GM12878 (cell line): ENCODE data around the gene PGAM1. TPM values are rescaled to one million over a fixed set of nuclear protein-coding genes. Genes with fewer than 3 reads are reported as not detected.

Experiments used
- ATAC-seq: fragments of 200-7000 bp; cut with Tn5 transposase; 3 replicates; pipeline ENCODE4 v1.9.1; 2020; ENCODE audit warnings: mild to moderate bottlenecking, moderate library complexity
- BruUV-seq: library from RNA; stranded (reverse); fragments of 400-500 nt; replicated peaks from 2 replicates; lab custom pipeline; 2021; lab: Mats Ljungman, UMichigan
- CTCF ChIA-PET: fragments of 300-600 bp; sonication (Branson Sonifier 250); formaldehyde crosslinking; extraction: SDS; loops from one replicate; lab custom pipeline; 2021; ENCODE audit warnings: inconsistent platforms; lab: Yijun Ruan, JAX
- POLR2A ChIA-PET: fragments of 350-600 bp; formaldehyde crosslinking; extraction: SDS; loops from one replicate; lab custom pipeline; 2021; ENCODE audit warnings: inconsistent platforms; lab: Charles Lee
- RAD21 ChIA-PET: fragments of 300-600 bp; sonication (Branson Sonifier 250); formaldehyde crosslinking; loops from one replicate; lab custom pipeline; 2023; ENCODE audit warnings: antibody characterized with exemption; ENCODE audit not compliant: unreplicated experiment; lab: Charles Lee
- SMC1A ChIA-PET: fragments of 300-600 bp; sonication (Branson Sonifier 250); formaldehyde crosslinking; loops from one replicate; lab custom pipeline; 2023; ENCODE audit not compliant: unreplicated experiment, uncharacterized antibody; lab: Charles Lee
- DNase-seq: peaks from one replicate; pipeline ENCODE4 v3.0.0-alpha.2; 2011; ENCODE audit warnings: low read depth, low spot score
- FAIRE-seq: peaks from 3 replicates; lab custom pipeline; 2011; peaks lifted over from hg19 to GRCh38; lab: Jason Lieb, UNC
- H2AFZ ChIP-seq: 2 replicates; pipeline ENCODE4 v1.6.0; 2011; ENCODE audit warnings: low read depth, low read length, control low read depth; ENCODE audit not compliant: control insufficient read depth
- H3K27ac ChIP-seq: 2 replicates; pipeline ENCODE4 v1.5.1; 2011; ENCODE audit warnings: control low read depth; ENCODE audit not compliant: control insufficient read depth, insufficient read depth
- H3K27me3 ChIP-seq, 2 experiments: replicated peaks in 1 of 2; 2 replicates each; pipeline versions ENCODE4 v1.6.0 to v1.6.1; 2011; ENCODE audit warnings: low read length in 1 of 2; ENCODE audit not compliant: control insufficient read depth in 2 of 2, insufficient read depth in 2 of 2
- H3K36me3 ChIP-seq, 2 experiments: 2 replicates each; pipeline ENCODE4 v1.5.1; 2011; ENCODE audit warnings: low read length in 1 of 2; ENCODE audit not compliant: control insufficient read depth in 2 of 2, insufficient read depth in 2 of 2
- H3K4me1 ChIP-seq: 2 replicates; pipeline ENCODE4 v1.6.1; 2011; ENCODE audit warnings: mild to moderate bottlenecking, low read length, moderate library complexity, mixed read lengths; ENCODE audit not compliant: control insufficient read depth, insufficient read depth
- H3K4me2 ChIP-seq: 2 replicates; pipeline ENCODE4 v1.6.0; 2011; ENCODE audit warnings: control low read depth; ENCODE audit not compliant: control insufficient read depth, insufficient read depth
- H3K4me3 ChIP-seq: fragments of 200-600 bp; sonication (generic); 2 replicates; pipeline ENCODE4 v1.5.1; 2016
- H3K79me2 ChIP-seq: 2 replicates; pipeline ENCODE4 v1.6.0; 2011; ENCODE audit warnings: low read length; ENCODE audit not compliant: control insufficient read depth, insufficient read depth
- H3K9ac ChIP-seq: 2 replicates; pipeline ENCODE4 v1.8.0; 2011; ENCODE audit warnings: low read length, control low read depth, mixed read lengths; ENCODE audit not compliant: control insufficient read depth, insufficient read depth
- H3K9me3 ChIP-seq: replicated peaks from 3 replicates; pipeline ENCODE4 v1.5.1; 2011; ENCODE audit warnings: mild to moderate bottlenecking, low read length; ENCODE audit not compliant: control insufficient read depth, insufficient read depth
- H4K20me1 ChIP-seq: 2 replicates; pipeline ENCODE4 v1.6.0; 2011; ENCODE audit not compliant: control insufficient read depth, insufficient read depth
- ATF7 ChIP-seq: fragments of 450-650 bp; IDR thresholded peaks from 2 replicates; pipeline ENCODE4 v1.6.1; 2016; ENCODE audit warnings: low read depth, mild to moderate bottlenecking
- CREB1 ChIP-seq: IDR thresholded peaks from 2 replicates; pipeline ENCODE4 v1.6.1; 2012; ENCODE audit warnings: low read depth, mild to moderate bottlenecking, inconsistent platforms
- CUX1 ChIP-seq: IDR thresholded peaks from 2 replicates; pipeline ENCODE4 v1.6.1; 2012; ENCODE audit warnings: improper control_type of control experiment, low read depth, low read length; ENCODE audit not compliant: insufficient replicate concordance
- MTA2 ChIP-seq: fragments of 450-650 bp; IDR thresholded peaks from 2 replicates; pipeline ENCODE4 v1.6.1; 2016; ENCODE audit warnings: low read depth, mild to moderate bottlenecking, moderate library complexity
- SP1 ChIP-seq: IDR thresholded peaks from one replicate; pipeline ENCODE4 v1.6.1; 2011; ENCODE audit warnings: low read depth, low read length
- SRF ChIP-seq, 2 experiments: IDR thresholded peaks; 2 replicates each; pipeline ENCODE4 v1.6.1; 2011; ENCODE audit warnings: low read depth in 2 of 2, low read length in 2 of 2, mild to moderate bottlenecking in 1 of 2, moderate library complexity in 1 of 2
- ZSCAN29 ChIP-seq: fragments of 450-650 bp; IDR thresholded peaks from 2 replicates; pipeline ENCODE4 v1.6.1; 2017; ENCODE audit warnings: mild to moderate bottlenecking, moderate library complexity
- WGBS: methylation state at CpG from one replicate; pipeline ENCODE4 v1.1.6; 2016; ENCODE audit warnings: low lambda C conversion rate; ENCODE audit not compliant: insufficient replicate concordance, insufficient coverage; ENCODE audit errors: missing lambda C conversion rate; 5-methylcytosine and 5-hydroxymethylcytosine counted together
- in situ Hi-C: fragments of 300-500 bp; cut with MboI; formaldehyde crosslinking; loops from 9 replicates; pipeline ENCODE4 v1.14.3; 2018; ENCODE audit warnings: mixed read lengths
- intact Hi-C: fragments of 100-400 bp; cut with micrococcal nuclease; formaldehyde crosslinking; loops from one replicate; pipeline ENCODE4 v1.14.2; 2022; ENCODE audit not compliant: unreplicated experiment
- polyA plus RNA-seq, 11 experiments: library from polyadenylated mRNA; depleted of rRNA in 4 of 11; unstranded in 6 of 11; stranded (reverse) in 5 of 11; fragments of >200 nt; fragmentation: Nextera tagmentation in 4 of 11; fragmentation: Illumina TruSeq in 1 of 11; extraction: Ambion mirVana in 4 of 11; extraction: Trizol in 1 of 11; gene quantifications; 1 replicate in 1 of 11; 2 replicates in 10 of 11; pipeline versions ENCODE4 v1.2.1 to v1.2.3, GENCODE V29; 2011 to 2016; ENCODE audit warnings: inconsistent platforms in 2 of 11, missing spikeins in 2 of 11, low read depth in 1 of 11
- total RNA-seq, 4 experiments: library from RNA; depleted of rRNA in 3 of 4; stranded (reverse); fragments of >200 nt in 3 of 4; fragmentation: Illumina TruSeq in 1 of 4; extraction: Trizol in 1 of 4; gene quantifications; 2 replicates each; pipeline versions ENCODE4 v1.2.1 to v1.2.3, GENCODE V29; 2013 to 2021

PGAM1 gene
- total and polyA plus RNA-seq, 10 of the 15 experiments (the other 5 are each of a cell fraction or from before 2014, with no cell fraction given): 115 to 1,362 (median 744) TPM

- DNase-seq (no peak), ATAC-seq (no peak), FAIRE-seq (no peak)
- H4K20me1 ChIP-seq: no peaks in the 10 kb centered on the region
- ChIA-PET CTCF (interaction anchor here (1.2 to 3.5 kb wide), 2 partner anchors 10 to 13 kb away, joined by 3 to 12 read pairs; no protein-coding TSS in a partner anchor), POLR2A (interaction anchor here (1.2 kb wide), 1 partner anchor 10 kb away, joined by 3 read pairs; no protein-coding TSS in a partner anchor), RAD21 (no interaction called here), SMC1A (interaction anchor here (1.6 kb wide), 1 partner anchor 20 kb away, joined by 4 read pairs; no protein-coding TSS in a partner anchor)
- intact Hi-C loops: no loop called here
- H2AFZ ChIP-seq: no peak overlapping the region
- peaks cover 15 to 29% of the 10 kb centered on the region in 2 experiments for H3K36me3 ChIP-seq
- no peak overlapping the region for H3K27ac ChIP-seq
- H3K9ac ChIP-seq: no peak overlapping the region
- in situ Hi-C loops: no loop called here
- TF ChIP-seq CREB1: no peak
- no peak for TF ChIP-seq SRF (IDR thresholded peaks at IDR 0.05; ENCODE audit: low read depth in 2 of 2, low read length in 2 of 2)
- TF ChIP-seq ATF7: no peak
- TF ChIP-seq SP1: no peak
- no peak for TF ChIP-seq MTA2
- TF ChIP-seq ZSCAN29: no peak
- TF ChIP-seq CUX1: no peak
- no peaks in the 10 kb centered on the region for H3K9me3 ChIP-seq
- H3K4me2 ChIP-seq: no peak overlapping the region
- H3K79me2 ChIP-seq: no peaks in the 10 kb centered on the region
- H3K4me1 ChIP-seq: no peaks in the 10 kb centered on the region
- H3K4me3 ChIP-seq: no peak overlapping the region
- H3K27me3 ChIP-seq: no peaks in the 10 kb centered on the region
- BruUV-seq: no TSS peak
- WGBS: 97% methylated on average over 4 of the region's 4 CpGs
Observed at GRCh38 chr10:97474918-97475317, 48.9 kb downstream of the PGAM1 start.
